GM12878 (cell line): ENCODE data around the gene NOTCH1.

Source experiments
- BCL11A ChIP-seq: IDR thresholded peaks from 2 replicates; pipeline ENCODE4 v1.6.1; 2011; ENCODE audit warnings: low read depth, low read length
- CHD2 ChIP-seq: IDR thresholded peaks from 2 replicates; pipeline ENCODE4 v1.6.1; 2011; ENCODE audit warnings: low read depth, low read length, improper control_type of control experiment, borderline replicate concordance
- EP300 ChIP-seq, 2 experiments: fragments of 150-350 bp in 1 of 2; IDR thresholded peaks; 2 replicates each; pipeline ENCODE4 v1.6.1; 2011 to 2012; ENCODE audit warnings: low read depth in 2 of 2, low read length in 2 of 2, borderline replicate concordance in 1 of 2, improper control_type of control experiment in 1 of 2, inconsistent platforms in 1 of 2; ENCODE audit not compliant: control insufficient read depth in 1 of 2
- NR2C2 ChIP-seq: IDR thresholded peaks from 2 replicates; pipeline ENCODE4 v1.6.1; 2011; ENCODE audit warnings: borderline replicate concordance, low read depth; ENCODE audit not compliant: control insufficient read depth, insufficient read length
- TCF12 ChIP-seq: IDR thresholded peaks from 2 replicates; pipeline ENCODE4 v1.6.1; 2011; ENCODE audit warnings: low read depth, mild to moderate bottlenecking, low read length
- TF ChIP-seq, protein P1 (sequence below), 3 experiments: IDR thresholded peaks in 2 of 3; conservative IDR thresholded peaks in 1 of 3; 2 replicates each; pipeline ENCODE4 v1.5.1; 2011; ENCODE audit warnings: low read depth in 3 of 3, low read length in 3 of 3, mild to moderate bottlenecking in 3 of 3, control low read depth in 2 of 3, moderate library complexity in 2 of 3, inconsistent platforms in 1 of 3, mixed read lengths in 1 of 3; ENCODE audit not compliant: control insufficient read depth in 2 of 3, insufficient read depth in 1 of 3; ENCODE audit errors: extremely low read depth in 1 of 3

DNA sequence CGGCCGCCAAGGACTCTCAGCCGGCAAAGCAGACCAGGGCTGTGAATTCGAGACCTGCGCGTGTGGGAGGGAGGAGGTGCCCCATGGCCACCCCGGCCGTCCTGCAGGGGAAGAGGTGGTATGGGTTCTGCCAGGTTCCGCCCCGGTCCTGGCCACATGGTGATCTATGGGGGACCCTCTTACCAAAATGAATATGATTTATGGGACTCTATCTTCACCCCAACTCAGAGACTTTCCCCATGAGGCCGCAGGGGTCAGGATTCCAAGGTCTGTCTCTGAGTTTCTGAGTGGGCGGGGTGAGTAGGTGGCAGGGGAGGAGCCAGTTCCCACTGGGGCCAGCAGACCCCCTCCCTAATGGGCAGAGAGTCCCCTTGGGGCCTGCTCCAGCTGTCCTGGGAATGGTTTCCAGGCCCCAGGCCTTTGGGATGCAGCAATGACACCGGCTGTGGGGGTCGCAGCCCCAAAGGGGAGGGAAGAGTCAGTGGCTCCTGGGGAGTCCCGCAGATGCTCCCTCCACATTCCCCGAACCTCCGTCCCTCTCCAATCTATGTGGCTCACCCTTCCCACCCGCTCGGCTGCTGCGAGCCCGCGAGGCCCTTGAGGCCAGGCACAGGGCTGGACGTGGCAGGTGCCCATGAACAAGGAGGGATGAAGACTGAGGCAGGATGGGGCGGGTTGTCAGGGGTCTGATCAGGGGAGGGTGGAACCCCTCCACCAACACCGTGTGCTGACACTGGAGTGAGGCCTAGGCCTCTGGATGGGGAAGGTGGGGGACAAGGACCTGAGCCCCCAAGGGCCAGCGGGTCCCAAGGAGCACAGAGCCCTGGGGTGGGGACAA, 20.1 kb upstream of the NOTCH1 start:
- TF ChIP-seq EP300 (IDR thresholded peaks at IDR 0.05; ENCODE audit: borderline replicate concordance in 1 of 2, control insufficient read depth in 1 of 2, low read depth in 2 of 2, low read length in 2 of 2) = no peak
- TF ChIP-seq NR2C2 = no peak
- TF ChIP-seq, protein P1, sequence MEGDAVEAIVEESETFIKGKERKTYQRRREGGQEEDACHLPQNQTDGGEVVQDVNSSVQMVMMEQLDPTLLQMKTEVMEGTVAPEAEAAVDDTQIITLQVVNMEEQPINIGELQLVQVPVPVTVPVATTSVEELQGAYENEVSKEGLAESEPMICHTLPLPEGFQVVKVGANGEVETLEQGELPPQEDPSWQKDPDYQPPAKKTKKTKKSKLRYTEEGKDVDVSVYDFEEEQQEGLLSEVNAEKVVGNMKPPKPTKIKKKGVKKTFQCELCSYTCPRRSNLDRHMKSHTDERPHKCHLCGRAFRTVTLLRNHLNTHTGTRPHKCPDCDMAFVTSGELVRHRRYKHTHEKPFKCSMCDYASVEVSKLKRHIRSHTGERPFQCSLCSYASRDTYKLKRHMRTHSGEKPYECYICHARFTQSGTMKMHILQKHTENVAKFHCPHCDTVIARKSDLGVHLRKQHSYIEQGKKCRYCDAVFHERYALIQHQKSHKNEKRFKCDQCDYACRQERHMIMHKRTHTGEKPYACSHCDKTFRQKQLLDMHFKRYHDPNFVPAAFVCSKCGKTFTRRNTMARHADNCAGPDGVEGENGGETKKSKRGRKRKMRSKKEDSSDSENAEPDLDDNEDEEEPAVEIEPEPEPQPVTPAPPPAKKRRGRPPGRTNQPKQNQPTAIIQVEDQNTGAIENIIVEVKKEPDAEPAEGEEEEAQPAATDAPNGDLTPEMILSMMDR (IDR thresholded peaks at IDR 0.05 in 2 of 3, conservative IDR thresholded peaks at IDR 0.05 in 1 of 3; ENCODE audit: control insufficient read depth in 2 of 3, extremely low read depth in 1 of 3, insufficient read depth in 1 of 3, low read depth in 3 of 3, low read length in 3 of 3) = no peak
- no peak for TF ChIP-seq BCL11A
- no peak for TF ChIP-seq CHD2
- TF ChIP-seq TCF12 = no peak
